ENCODE results near the gene PLS3.

GRCh38 chrX:115687595-115687994, 126.6 kb downstream of the PLS3 start:
- no peak for TF ChIP-seq CTCF (IDR thresholded peaks at IDR 0.05)
- no peak for TF ChIP-seq POLR2A (IDR thresholded peaks at IDR 0.05)
